ENCODE data around the gene FGR.
A peak's percentile ranks its signal among the peaks of the same experiment; 100 is the strongest.

The FGR gene

GRCh38 chr1:27659497-27660299, 24.7 kb upstream of the FGR start:
- peak; percentile 91 for DNase-seq (ENCODE audit: low spot score)
- TF ChIP-seq CTCF (IDR thresholded peaks at IDR 0.05; ENCODE audit: extremely low read depth, insufficient read depth, missing control alignments) = no peak
- in situ Hi-C loops (cut with MboI; ENCODE audit: low pct_unique_long_range_greater_than_20kb, low sequenced_read_pairs, unreplicated experiment) = no loop called here

- TF ChIP-seq CTCF (IDR thresholded peaks at IDR 0.05; ENCODE audit: extremely low read depth, insufficient read depth, missing control alignments) = no peak
- DNase-seq (ENCODE audit: low spot score) = peak; percentile 57
- in situ Hi-C loops (cut with MboI; ENCODE audit: low pct_unique_long_range_greater_than_20kb, low sequenced_read_pairs, unreplicated experiment) = no loop called here
These were observed 24.0 kb upstream of the FGR start for GRCh38 chr1:27658951-27659496.

- DNase-seq (ENCODE audit: low spot score) = peak; percentile 38
- TF ChIP-seq CTCF (IDR thresholded peaks at IDR 0.05; ENCODE audit: extremely low read depth, insufficient read depth, missing control alignments) = peak; percentile 29
- in situ Hi-C loops (cut with MboI; ENCODE audit: low pct_unique_long_range_greater_than_20kb, low sequenced_read_pairs, unreplicated experiment) = no loop called here
These were observed 21.3 kb upstream of the FGR start for GRCh38 chr1:27656157-27656893.

- TF ChIP-seq CTCF (IDR thresholded peaks at IDR 0.05; ENCODE audit: extremely low read depth, insufficient read depth, missing control alignments) = no peak
- in situ Hi-C loops (cut with MboI; ENCODE audit: low pct_unique_long_range_greater_than_20kb, low sequenced_read_pairs, unreplicated experiment) = no loop called here
- no peak for DNase-seq (ENCODE audit: low spot score)
These were observed 20.4 kb upstream of the FGR start for GRCh38 chr1:27655151-27655937.

GRCh38 chr1:27652111-27652864, 17.3 kb upstream of the FGR start:
- in situ Hi-C loops (cut with MboI; ENCODE audit: low pct_unique_long_range_greater_than_20kb, low sequenced_read_pairs, unreplicated experiment) = no loop called here
- no peak for DNase-seq (ENCODE audit: low spot score)
- TF ChIP-seq CTCF (IDR thresholded peaks at IDR 0.05; ENCODE audit: extremely low read depth, insufficient read depth, missing control alignments) = no peak

Measured in GM13977 (cell line).